Endothelial cell of umbilical vein (primary cell): ENCODE data around the gene LEO1.

Source experiments
- EZH2 ChIP-seq: IDR thresholded peaks from 2 replicates; pipeline ENCODE4 v1.6.1; 2012; ENCODE audit warnings: borderline replicate concordance, low read depth, mild to moderate bottlenecking, moderate library complexity, low read length, inconsistent platforms; ENCODE audit not compliant: severe bottlenecking
- TF ChIP-seq, protein P1 (sequence below), 2 donors: IDR thresholded peaks; 1 replicate in 1 of 2; 2 replicates in 1 of 2; pipeline ENCODE4 v1.5.1; 2011; ENCODE audit warnings: low read length in 2 of 2, mild to moderate bottlenecking in 2 of 2, moderate library complexity in 2 of 2, control low read depth in 1 of 2, inconsistent platforms in 1 of 2, low read depth in 1 of 2; ENCODE audit not compliant: insufficient read depth in 1 of 2; ENCODE audit errors: extremely low read depth in 1 of 2

DNA sequence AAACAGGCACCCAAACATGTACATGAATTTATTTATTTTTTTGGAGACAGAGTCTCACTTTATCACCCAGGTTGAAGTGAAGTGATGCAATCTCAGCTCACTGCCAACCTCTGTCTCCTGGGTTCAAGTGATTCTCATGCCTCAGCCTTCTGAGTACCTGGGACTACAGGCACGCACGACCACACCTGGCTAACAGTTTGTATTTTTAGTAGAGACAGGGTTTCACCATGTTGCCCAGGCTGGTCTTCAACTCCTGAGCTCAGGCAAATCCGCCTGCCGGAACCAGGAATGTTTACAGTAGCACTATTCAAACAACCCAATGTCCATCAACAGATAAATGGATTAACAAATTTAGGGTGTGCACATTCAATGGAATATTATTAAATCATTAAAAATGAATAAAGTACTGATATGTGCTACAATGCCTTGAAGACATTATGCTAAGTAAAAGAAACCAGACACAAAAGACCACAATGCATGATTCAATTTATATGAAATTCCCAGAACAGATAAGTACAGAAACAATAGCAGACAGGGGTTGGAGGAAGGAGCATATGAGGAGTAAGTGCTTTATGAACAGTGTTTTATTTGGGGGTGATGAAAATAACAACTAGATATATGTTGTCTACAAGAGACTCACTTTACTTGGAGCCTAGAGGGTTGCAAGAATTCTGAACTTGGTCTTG, 1.3 kb downstream of the LEO1 start:
- TF ChIP-seq, protein P1, sequence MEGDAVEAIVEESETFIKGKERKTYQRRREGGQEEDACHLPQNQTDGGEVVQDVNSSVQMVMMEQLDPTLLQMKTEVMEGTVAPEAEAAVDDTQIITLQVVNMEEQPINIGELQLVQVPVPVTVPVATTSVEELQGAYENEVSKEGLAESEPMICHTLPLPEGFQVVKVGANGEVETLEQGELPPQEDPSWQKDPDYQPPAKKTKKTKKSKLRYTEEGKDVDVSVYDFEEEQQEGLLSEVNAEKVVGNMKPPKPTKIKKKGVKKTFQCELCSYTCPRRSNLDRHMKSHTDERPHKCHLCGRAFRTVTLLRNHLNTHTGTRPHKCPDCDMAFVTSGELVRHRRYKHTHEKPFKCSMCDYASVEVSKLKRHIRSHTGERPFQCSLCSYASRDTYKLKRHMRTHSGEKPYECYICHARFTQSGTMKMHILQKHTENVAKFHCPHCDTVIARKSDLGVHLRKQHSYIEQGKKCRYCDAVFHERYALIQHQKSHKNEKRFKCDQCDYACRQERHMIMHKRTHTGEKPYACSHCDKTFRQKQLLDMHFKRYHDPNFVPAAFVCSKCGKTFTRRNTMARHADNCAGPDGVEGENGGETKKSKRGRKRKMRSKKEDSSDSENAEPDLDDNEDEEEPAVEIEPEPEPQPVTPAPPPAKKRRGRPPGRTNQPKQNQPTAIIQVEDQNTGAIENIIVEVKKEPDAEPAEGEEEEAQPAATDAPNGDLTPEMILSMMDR (IDR thresholded peaks at IDR 0.05; ENCODE audit: extremely low read depth in 1 of 2, insufficient read depth in 1 of 2, low read depth in 1 of 2, low read length in 2 of 2), result no peak
- TF ChIP-seq EZH2, result no peak
